ENCODE measurements around the gene GRM4.

GRM4 gene

GRCh38 chr6:33977606-33978411, 168.1 kb downstream of the GRM4 start:
- no peak for DNase-seq (ENCODE audit: low spot score)

DNA sequence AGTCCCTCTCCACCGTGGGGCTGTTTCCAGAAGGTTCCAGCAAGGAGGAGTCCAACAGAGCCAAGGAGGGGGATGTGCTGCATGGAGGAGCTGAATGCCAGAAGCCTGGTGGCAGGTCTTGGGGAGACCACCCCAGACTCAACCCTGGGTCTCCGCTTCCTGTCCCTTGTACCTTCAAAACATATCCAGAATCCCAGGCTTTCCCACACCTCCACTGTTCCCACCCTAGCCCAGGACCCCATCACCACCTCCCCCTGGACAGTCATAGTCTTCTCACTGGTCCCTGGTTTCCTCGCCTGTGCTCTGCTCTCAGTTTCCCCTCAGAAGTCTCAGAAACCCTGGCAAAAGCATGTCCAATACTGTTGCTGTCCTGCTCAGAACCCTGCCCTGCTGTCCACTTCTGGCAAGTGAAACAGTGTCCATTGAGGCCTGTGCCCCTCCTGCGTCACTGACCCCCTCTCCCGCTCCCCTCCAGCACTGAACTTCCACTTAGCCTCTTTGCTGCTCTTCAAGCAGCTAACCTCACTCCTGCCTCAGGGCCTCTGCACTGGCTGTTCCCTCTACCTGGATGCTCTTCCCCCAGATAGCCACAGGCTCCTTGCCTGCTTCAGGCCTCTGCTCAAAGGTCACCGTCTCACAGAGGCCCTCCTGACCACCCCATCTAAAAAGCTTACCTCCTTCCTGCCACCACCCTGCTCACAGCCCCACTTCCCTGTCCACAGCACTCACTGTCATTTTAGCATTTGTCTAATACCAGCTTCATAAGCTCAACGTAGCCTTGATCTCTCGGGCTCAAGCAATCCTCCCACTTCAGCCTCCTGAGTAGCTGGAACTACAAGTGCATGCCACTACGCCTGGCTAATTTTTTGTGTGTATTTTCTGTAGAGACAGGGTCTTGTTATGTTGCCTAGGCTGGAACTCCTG, 169.2 kb downstream of the GRM4 start:
- no peak for DNase-seq (ENCODE audit: low spot score)

DNA sequence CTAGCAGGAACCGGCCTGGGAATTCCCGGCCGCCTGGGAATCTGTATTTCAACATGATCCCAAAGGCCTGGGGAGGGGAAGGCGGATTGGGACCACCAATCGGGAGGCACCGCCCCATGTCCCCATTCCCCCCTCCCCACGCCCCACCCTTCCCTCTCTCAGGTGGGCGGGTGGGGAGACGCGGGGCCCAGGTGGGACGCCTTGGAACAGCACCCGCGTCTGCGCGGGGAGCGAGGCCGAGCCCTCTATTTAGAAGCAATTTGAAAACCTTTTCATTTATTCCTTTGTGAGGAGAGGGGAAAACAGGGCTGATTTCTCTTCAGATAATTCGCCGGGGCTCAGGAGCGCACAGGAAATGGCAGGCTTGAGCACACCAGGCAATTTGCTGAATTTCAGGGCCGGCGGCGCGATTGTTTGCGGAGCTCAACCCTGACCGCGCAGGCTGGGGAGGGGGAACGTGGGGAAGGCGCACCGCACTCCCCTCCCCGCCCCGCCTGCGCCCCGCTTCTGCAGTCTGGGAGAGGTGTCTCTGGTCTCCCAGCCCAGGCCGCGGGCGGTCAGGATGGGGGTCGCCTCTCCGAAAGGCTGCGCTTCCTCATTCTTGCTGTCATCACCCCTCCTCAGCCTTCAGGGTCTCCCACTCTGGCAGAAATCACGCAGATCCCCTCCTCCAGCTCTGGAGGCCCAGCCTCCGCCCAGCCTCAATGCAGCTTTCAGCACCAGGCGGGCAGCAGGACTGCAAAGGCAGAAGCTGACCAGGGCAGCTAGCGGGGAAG, 170.0 kb downstream of the GRM4 start:
- no peak for DNase-seq (ENCODE audit: low spot score)

DNA sequence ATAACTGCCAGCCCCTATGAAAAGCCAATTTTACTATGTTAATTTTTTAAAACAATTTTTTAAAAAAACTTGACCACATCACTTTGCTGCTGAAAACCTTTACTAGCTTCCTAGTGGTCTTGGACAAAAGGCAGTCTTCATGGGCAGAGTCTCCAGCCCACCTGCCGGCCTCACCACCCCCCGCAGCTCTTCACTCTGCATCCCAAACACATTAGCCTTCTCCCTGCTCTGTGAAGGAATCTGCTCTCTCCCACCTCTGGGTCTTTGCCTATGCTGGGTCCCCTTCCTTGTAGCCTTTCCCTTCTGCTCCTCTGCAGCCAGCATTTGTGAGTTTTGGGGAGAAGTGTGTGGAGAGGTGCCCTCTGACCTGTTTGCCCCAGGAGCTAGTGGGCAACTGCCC, 171.4 kb downstream of the GRM4 start:
- DNase-seq (ENCODE audit: low spot score), result no peak

GRCh38 chr6:33974030-33974429, 171.9 kb downstream of the GRM4 start:
- no peak for DNase-seq (ENCODE audit: low spot score)

- DNase-seq (ENCODE audit: low spot score), result no peak
These were observed 174.3 kb downstream of the GRM4 start for GRCh38 chr6:33971580-33971979.

Data from hematopoietic multipotent progenitor cell treated with erythropoietin and hydrocortisone succinate and interleukin-3 and kit ligand, for 17 days (in vitro differentiated cells).